NCI-H345 treated with DMSO at 0.1 percent for 48 hours (cell line): ENCODE results near the gene HELLS.
"Not testable (repeated sequence)": the region's sequence is repeated elsewhere in the genome, so short reads cannot be mapped to it uniquely, and the experiment has no call there.

ENCODE experiments used
- DNase-seq: peaks from one replicate; lab custom pipeline; 2025; ENCODE audit not compliant: unreplicated experiment; lab: John Stamatoyannopoulos, UW

HELLS gene

GRCh38 chr10:94607111-94607510 lies 61.5 kb downstream of the HELLS start:
- no peak for DNase-seq

GRCh38 chr10:94608559-94608958 lies 63.0 kb downstream of the HELLS start:
- DNase-seq = no peak

- no peak for DNase-seq
Measured at GRCh38 chr10:94614558-94614957, 69.0 kb downstream of the HELLS start.

GRCh38 chr10:94617389-94617944 lies 71.9 kb downstream of the HELLS start:
- DNase-seq = no peak

- DNase-seq = no peak
Measured at GRCh38 chr10:94622666-94623205, 77.1 kb downstream of the HELLS start.

- no peak for DNase-seq
Measured at GRCh38 chr10:94623572-94623971, 78.0 kb downstream of the HELLS start.

- DNase-seq = no peak
Measured at GRCh38 chr10:94626476-94626875, 80.9 kb downstream of the HELLS start.

GRCh38 chr10:94627511-94627910 lies 81.9 kb downstream of the HELLS start:
- no peak for DNase-seq

GRCh38 chr10:94630017-94630688 lies 84.6 kb downstream of the HELLS start:
- DNase-seq = peak; percentile 20

- DNase-seq = no peak
Measured at GRCh38 chr10:94631077-94631875, 85.7 kb downstream of the HELLS start.

GRCh38 chr10:94632954-94633353 lies 87.4 kb downstream of the HELLS start:
- no peak for DNase-seq

GRCh38 chr10:94638097-94638496 lies 92.5 kb downstream of the HELLS start:
- not testable (repeated sequence) for DNase-seq

GRCh38 chr10:94639902-94640301 lies 94.3 kb downstream of the HELLS start:
- no peak for DNase-seq

GRCh38 chr10:94640562-94640961 lies 95.0 kb downstream of the HELLS start:
- no peak for DNase-seq

GRCh38 chr10:94641480-94641879 lies 95.9 kb downstream of the HELLS start:
- DNase-seq = no peak

GRCh38 chr10:94644352-94644751 lies 98.8 kb downstream of the HELLS start:
- no peak for DNase-seq

- no peak for DNase-seq
Measured at GRCh38 chr10:94645285-94645684, 99.7 kb downstream of the HELLS start.
